Glutamatergic neuron (in vitro differentiated cells): ENCODE results near the gene CAMKK1. TPM values are rescaled to one million over a fixed set of nuclear protein-coding genes. Genes with fewer than 3 reads are reported as not detected.

Experiments used
- DNase-seq: peaks from one replicate; pipeline ENCODE4 v3.0.0; 2022
- H3K27ac Mint-ChIP-seq: one replicate; pipeline ENCODE4 v1.8.0; 2020; ENCODE audit warnings: mild to moderate bottlenecking, mixed read lengths, inconsistent platforms; ENCODE audit not compliant: unreplicated experiment
- H3K27me3 Mint-ChIP-seq: one replicate; pipeline ENCODE4 v1.8.0; 2020; ENCODE audit warnings: mild to moderate bottlenecking, moderate library complexity, mixed read lengths, inconsistent platforms; ENCODE audit not compliant: unreplicated experiment
- H3K36me3 Mint-ChIP-seq: one replicate; pipeline ENCODE4 v1.8.0; 2020; ENCODE audit warnings: mild to moderate bottlenecking, mixed read lengths, inconsistent platforms; ENCODE audit not compliant: unreplicated experiment
- H3K4me1 Mint-ChIP-seq: one replicate; pipeline ENCODE4 v1.8.0; 2020; ENCODE audit warnings: mild to moderate bottlenecking, low read depth, mixed read lengths, inconsistent platforms; ENCODE audit not compliant: unreplicated experiment
- H3K4me3 Mint-ChIP-seq: one replicate; pipeline ENCODE4 v1.8.0; 2020; ENCODE audit warnings: mild to moderate bottlenecking, mixed read lengths, inconsistent platforms; ENCODE audit not compliant: unreplicated experiment
- H3K9me3 Mint-ChIP-seq: one replicate; pipeline ENCODE4 v1.8.0; 2020; ENCODE audit warnings: mild to moderate bottlenecking, moderate library complexity, mixed read lengths, inconsistent platforms; ENCODE audit not compliant: unreplicated experiment
- CTCF ChIP-seq: fragments of 200-600 bp; sonication (generic); IDR thresholded peaks from one replicate; pipeline ENCODE4 v1.5.0; 2021; ENCODE audit not compliant: partially characterized antibody, unreplicated experiment
- total RNA-seq: library from RNA; stranded (reverse); fragmentation: NEBNext Ultra II Directional; extraction: Animal tissue kit (Norgen Biotek cat#: 25700); gene quantifications from one replicate; pipeline ENCODE4 v1.2.1, GENCODE V29; 2021; ENCODE audit not compliant: unreplicated experiment

The CAMKK1 gene
- total RNA-seq, 1 donor from 2014 or later, result 41.3 TPM

GRCh38 chr17:3836551-3836950 is 56.3 kb downstream of the CAMKK1 start:
- no peak overlapping the region for H3K27ac Mint-ChIP-seq
- peaks cover 1% of the 10 kb centered on the region for H3K27me3 Mint-ChIP-seq
- no peak for TF ChIP-seq CTCF

GRCh38 chr17:3835410-3836229 is 57.2 kb downstream of the CAMKK1 start:
- no peak overlapping the region for H3K4me3 Mint-ChIP-seq
- no peak for DNase-seq
- no peak overlapping the region for H3K27ac Mint-ChIP-seq
- H3K27me3 Mint-ChIP-seq, result peaks cover 1% of the 10 kb centered on the region
- no peak for TF ChIP-seq CTCF
- peaks cover 4% of the 10 kb centered on the region for H3K9me3 Mint-ChIP-seq
- H3K4me1 Mint-ChIP-seq, result no peaks in the 10 kb centered on the region
- no peaks in the 10 kb centered on the region for H3K36me3 Mint-ChIP-seq

More at GRCh38 chr17:3836551-3836950, 56.3 kb downstream of the CAMKK1 start:
- no peaks in the 10 kb centered on the region for H3K4me1 Mint-ChIP-seq
- no peak for DNase-seq
- H3K36me3 Mint-ChIP-seq, result no peaks in the 10 kb centered on the region
- H3K9me3 Mint-ChIP-seq, result peaks cover 4% of the 10 kb centered on the region
- no peak overlapping the region for H3K4me3 Mint-ChIP-seq

- H3K4me3 Mint-ChIP-seq, result no peak overlapping the region
- no peak for DNase-seq
- no peaks in the 10 kb centered on the region for H3K4me1 Mint-ChIP-seq
- H3K9me3 Mint-ChIP-seq, result peaks cover 4% of the 10 kb centered on the region
- H3K27me3 Mint-ChIP-seq, result peaks cover 1% of the 10 kb centered on the region
- H3K36me3 Mint-ChIP-seq, result no peaks in the 10 kb centered on the region
- TF ChIP-seq CTCF, result no peak
- H3K27ac Mint-ChIP-seq, result no peak overlapping the region
Observed at GRCh38 chr17:3834811-3835210, 58.0 kb downstream of the CAMKK1 start.

GRCh38 chr17:3828852-3829232 is 64.0 kb downstream of the CAMKK1 start:
- no peak overlapping the region for H3K27ac Mint-ChIP-seq

More at GRCh38 chr17:3828852-3829232, 64.0 kb downstream of the CAMKK1 start:
- Mint-ChIP-seq H3K4me3 (no peak overlapping the region), H3K27me3 (no peaks in the 10 kb centered on the region), H3K36me3 (no peaks in the 10 kb centered on the region), H3K9me3 (no peaks in the 10 kb centered on the region), H3K4me1 (peaks cover 2% of the 10 kb centered on the region)
- no peak for DNase-seq
- TF ChIP-seq CTCF, result no peak
